Measurements from ENCODE around the gene SMIM11. TPM values are rescaled to one million over a fixed set of nuclear protein-coding genes. Genes with fewer than 3 reads are reported as not detected.

Gene SMIM11
- total and polyA plus RNA-seq, 2 experiments from 2014 or later = 3.5 to 8.9 TPM

DNA sequence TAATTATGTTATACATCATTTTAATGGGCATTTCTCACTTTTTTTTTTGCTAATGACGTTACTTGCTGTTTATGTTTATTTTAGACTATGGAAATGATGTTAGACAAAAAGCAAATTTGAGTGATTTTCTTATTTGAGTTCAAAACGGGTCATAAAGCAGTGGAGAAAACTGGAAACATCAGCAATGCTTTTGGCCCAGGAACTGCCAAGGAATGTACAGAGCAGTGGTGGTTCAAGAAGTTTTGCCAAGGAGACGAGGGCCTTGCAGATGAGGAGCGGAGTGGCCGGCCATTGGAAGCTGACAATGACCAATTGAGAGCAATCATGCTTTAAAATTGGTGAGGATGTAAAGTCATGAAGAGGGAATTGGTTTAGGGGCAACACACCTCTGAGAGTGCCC, 43.6 kb upstream of the SMIM11 start (continued):
- TF ChIP-seq, protein P1, sequence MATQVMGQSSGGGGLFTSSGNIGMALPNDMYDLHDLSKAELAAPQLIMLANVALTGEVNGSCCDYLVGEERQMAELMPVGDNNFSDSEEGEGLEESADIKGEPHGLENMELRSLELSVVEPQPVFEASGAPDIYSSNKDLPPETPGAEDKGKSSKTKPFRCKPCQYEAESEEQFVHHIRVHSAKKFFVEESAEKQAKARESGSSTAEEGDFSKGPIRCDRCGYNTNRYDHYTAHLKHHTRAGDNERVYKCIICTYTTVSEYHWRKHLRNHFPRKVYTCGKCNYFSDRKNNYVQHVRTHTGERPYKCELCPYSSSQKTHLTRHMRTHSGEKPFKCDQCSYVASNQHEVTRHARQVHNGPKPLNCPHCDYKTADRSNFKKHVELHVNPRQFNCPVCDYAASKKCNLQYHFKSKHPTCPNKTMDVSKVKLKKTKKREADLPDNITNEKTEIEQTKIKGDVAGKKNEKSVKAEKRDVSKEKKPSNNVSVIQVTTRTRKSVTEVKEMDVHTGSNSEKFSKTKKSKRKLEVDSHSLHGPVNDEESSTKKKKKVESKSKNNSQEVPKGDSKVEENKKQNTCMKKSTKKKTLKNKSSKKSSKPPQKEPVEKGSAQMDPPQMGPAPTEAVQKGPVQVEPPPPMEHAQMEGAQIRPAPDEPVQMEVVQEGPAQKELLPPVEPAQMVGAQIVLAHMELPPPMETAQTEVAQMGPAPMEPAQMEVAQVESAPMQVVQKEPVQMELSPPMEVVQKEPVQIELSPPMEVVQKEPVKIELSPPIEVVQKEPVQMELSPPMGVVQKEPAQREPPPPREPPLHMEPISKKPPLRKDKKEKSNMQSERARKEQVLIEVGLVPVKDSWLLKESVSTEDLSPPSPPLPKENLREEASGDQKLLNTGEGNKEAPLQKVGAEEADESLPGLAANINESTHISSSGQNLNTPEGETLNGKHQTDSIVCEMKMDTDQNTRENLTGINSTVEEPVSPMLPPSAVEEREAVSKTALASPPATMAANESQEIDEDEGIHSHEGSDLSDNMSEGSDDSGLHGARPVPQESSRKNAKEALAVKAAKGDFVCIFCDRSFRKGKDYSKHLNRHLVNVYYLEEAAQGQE (IDR thresholded peaks at IDR 0.05; ENCODE audit: unreplicated experiment) = no peak
- TF ChIP-seq, protein P2, sequence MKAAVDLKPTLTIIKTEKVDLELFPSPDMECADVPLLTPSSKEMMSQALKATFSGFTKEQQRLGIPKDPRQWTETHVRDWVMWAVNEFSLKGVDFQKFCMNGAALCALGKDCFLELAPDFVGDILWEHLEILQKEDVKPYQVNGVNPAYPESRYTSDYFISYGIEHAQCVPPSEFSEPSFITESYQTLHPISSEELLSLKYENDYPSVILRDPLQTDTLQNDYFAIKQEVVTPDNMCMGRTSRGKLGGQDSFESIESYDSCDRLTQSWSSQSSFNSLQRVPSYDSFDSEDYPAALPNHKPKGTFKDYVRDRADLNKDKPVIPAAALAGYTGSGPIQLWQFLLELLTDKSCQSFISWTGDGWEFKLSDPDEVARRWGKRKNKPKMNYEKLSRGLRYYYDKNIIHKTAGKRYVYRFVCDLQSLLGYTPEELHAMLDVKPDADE (IDR thresholded peaks at IDR 0.05) = no peak
- no peak for TF ChIP-seq ZNF114 (CRISPR knock-in tag; IDR thresholded peaks at IDR 0.05)
- TF ChIP-seq, protein P3, sequence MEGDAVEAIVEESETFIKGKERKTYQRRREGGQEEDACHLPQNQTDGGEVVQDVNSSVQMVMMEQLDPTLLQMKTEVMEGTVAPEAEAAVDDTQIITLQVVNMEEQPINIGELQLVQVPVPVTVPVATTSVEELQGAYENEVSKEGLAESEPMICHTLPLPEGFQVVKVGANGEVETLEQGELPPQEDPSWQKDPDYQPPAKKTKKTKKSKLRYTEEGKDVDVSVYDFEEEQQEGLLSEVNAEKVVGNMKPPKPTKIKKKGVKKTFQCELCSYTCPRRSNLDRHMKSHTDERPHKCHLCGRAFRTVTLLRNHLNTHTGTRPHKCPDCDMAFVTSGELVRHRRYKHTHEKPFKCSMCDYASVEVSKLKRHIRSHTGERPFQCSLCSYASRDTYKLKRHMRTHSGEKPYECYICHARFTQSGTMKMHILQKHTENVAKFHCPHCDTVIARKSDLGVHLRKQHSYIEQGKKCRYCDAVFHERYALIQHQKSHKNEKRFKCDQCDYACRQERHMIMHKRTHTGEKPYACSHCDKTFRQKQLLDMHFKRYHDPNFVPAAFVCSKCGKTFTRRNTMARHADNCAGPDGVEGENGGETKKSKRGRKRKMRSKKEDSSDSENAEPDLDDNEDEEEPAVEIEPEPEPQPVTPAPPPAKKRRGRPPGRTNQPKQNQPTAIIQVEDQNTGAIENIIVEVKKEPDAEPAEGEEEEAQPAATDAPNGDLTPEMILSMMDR (conservative IDR thresholded peaks at IDR 0.05; ENCODE audit: low read depth in 2 of 2) = no peak
- no peak for TF ChIP-seq STAT1 (IDR thresholded peaks at IDR 0.05; ENCODE audit: unreplicated experiment)
- TF ChIP-seq CREB1 (CRISPR knock-in tag; IDR thresholded peaks at IDR 0.05; ENCODE audit: low read depth) = no peak
- TF ChIP-seq EZH2 (IDR thresholded peaks at IDR 0.05; ENCODE audit: low read depth, unreplicated experiment) = no peak

DNA sequence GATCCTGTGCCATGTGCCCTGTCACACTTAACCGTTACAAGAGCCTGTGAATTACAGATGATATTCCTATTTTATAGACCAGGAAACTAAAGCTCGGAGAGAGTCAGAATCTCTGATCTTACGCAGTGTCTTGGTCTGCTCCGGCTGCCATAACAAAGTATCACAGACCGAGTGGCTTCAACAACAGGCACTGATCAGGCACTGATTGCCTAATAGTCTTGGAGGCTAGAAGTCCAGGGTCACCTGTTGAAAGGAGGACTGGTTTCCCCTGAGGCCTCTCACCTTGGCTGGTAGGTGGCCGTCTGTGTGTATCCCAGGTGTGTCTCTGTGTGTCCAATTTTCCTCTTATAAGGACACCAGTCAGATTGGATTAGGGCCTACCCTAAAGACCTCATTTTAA, 43.0 kb upstream of the SMIM11 start:
- TF ChIP-seq, protein P1 (IDR thresholded peaks at IDR 0.05; ENCODE audit: unreplicated experiment) = no peak
- TF ChIP-seq CREB1 (CRISPR knock-in tag; IDR thresholded peaks at IDR 0.05; ENCODE audit: low read depth) = no peak
- no peak for TF ChIP-seq ZNF331 (CRISPR knock-in tag; IDR thresholded peaks at IDR 0.05; ENCODE audit: low read depth)
- no peak for TF ChIP-seq JUNB (IDR thresholded peaks at IDR 0.05; ENCODE audit: unreplicated experiment)
- TF ChIP-seq, protein P2 (IDR thresholded peaks at IDR 0.05) = no peak
- no peak for TF ChIP-seq NANOG (IDR thresholded peaks at IDR 0.05; ENCODE audit: borderline replicate concordance)
- no peak for TF ChIP-seq ZNF114 (CRISPR knock-in tag; IDR thresholded peaks at IDR 0.05)
- Histone ChIP-seq H2AFZ (no peak overlapping the region), H3K27ac (ENCODE audit: low read depth) (no peak overlapping the region), H3K4me2 (no peak overlapping the region), H3F3A (replicated peaks; ENCODE audit: low read depth) (no peaks in the 10 kb centered on the region), H3K4me1 (ENCODE audit: insufficient read depth) (no peaks in the 10 kb centered on the region), H3K4me3 (no peak overlapping the region), H3K9me2 (ENCODE audit: insufficient read depth) (0 out of 2 replicates have a peak, but pooled peaks cover 9% of the 10 kb centered on the region), H3K79me2 (replicated peaks; ENCODE audit: insufficient read depth) (no peaks in the 10 kb centered on the region), H4K20me1 (replicated peaks; ENCODE audit: insufficient read depth) (no peaks in the 10 kb centered on the region), H3K36me3 (ENCODE audit: insufficient read depth) (no peaks in the 10 kb centered on the region), H3K27me3 (ENCODE audit: insufficient read depth) (no peaks in the 10 kb centered on the region)
- no peak for ATAC-seq
- Mint-ChIP-seq H3K27ac (no peak overlapping the region), H3K27me3 (ENCODE audit: insufficient read depth, low read depth, poor library complexity) (peaks cover 7% of the 10 kb centered on the region), H3K9me3 (peaks cover 8% of the 10 kb centered on the region), H3K4me3 (no peak overlapping the region), H3K4me1 (no peaks in the 10 kb centered on the region; the same call in 2 of the 3 replicates), H3K36me3 (ENCODE audit: low read depth) (no peaks in the 10 kb centered on the region)
- DNase-seq (ENCODE audit: low spot score) = no peak
